Smooth muscle cell (in vitro differentiated cells): ENCODE measurements around the gene CA9. TPM values are rescaled to one million over a fixed set of nuclear protein-coding genes. Genes with fewer than 3 reads are reported as not detected.

Source experiments
- DNase-seq: peaks from one replicate; lab custom pipeline; 2025; ENCODE audit not compliant: unreplicated experiment; lab: John Stamatoyannopoulos, UW
- H2AFZ ChIP-seq: fragments of 200-600 bp; sonication (generic); 2 replicates; pipeline ENCODE4 v1.6.0; 2016; ENCODE audit warnings: antibody characterized with exemption, low read depth, mild to moderate bottlenecking
- H3F3A ChIP-seq: fragments of 200-600 bp; sonication (generic); 2 replicates; pipeline ENCODE4 v1.6.0; 2017; ENCODE audit warnings: antibody characterized with exemption, low read depth
- H3K27ac ChIP-seq: fragments of 200-600 bp; sonication (generic); 2 replicates; pipeline ENCODE4 v1.5.1; 2016; ENCODE audit warnings: low read depth, mild to moderate bottlenecking
- H3K27me3 ChIP-seq: fragments of 200-600 bp; sonication (generic); 2 replicates; pipeline ENCODE4 v1.6.1; 2016; ENCODE audit warnings: low read depth, mild to moderate bottlenecking
- H3K36me3 ChIP-seq: fragments of 200-600 bp; sonication (generic); 2 replicates; pipeline ENCODE4 v1.5.1; 2016; ENCODE audit warnings: low read depth
- H3K4me1 ChIP-seq: fragments of 200-600 bp; sonication (generic); 2 replicates; pipeline ENCODE4 v1.5.1; 2016; ENCODE audit warnings: low read depth
- H3K4me2 ChIP-seq: fragments of 200-600 bp; sonication (generic); 2 replicates; pipeline ENCODE4 v1.6.0; 2016; ENCODE audit warnings: mild to moderate bottlenecking
- H3K4me3 ChIP-seq: fragments of 200-600 bp; sonication (generic); 2 replicates; pipeline ENCODE4 v1.5.1; 2016; ENCODE audit warnings: mild to moderate bottlenecking
- H3K79me2 ChIP-seq: fragments of 200-600 bp; sonication (generic); 2 replicates; pipeline ENCODE4 v1.6.0; 2016; ENCODE audit warnings: low read depth, mild to moderate bottlenecking
- H3K9ac ChIP-seq: fragments of 200-600 bp; sonication (generic); 2 replicates; pipeline ENCODE4 v1.6.0; 2016; ENCODE audit warnings: low read depth
- H3K9me3 ChIP-seq: fragments of 200-600 bp; sonication (generic); replicated peaks from 2 replicates; pipeline ENCODE4 v1.5.1; 2016; ENCODE audit warnings: low read depth
- H4K20me1 ChIP-seq: fragments of 200-600 bp; sonication (generic); 2 replicates; pipeline ENCODE4 v1.6.0; 2016; ENCODE audit warnings: low read depth
- WGBS: methylation state at CpG from one replicate; pipeline ENCODE4 v1.1.7; 2016; ENCODE audit warnings: low lambda C conversion rate; 5-methylcytosine and 5-hydroxymethylcytosine counted together
- polyA plus RNA-seq: library from polyadenylated mRNA; unstranded; fragments of >200 nt; fragmentation: Nextera tagmentation; extraction: Ambion mirVana; gene quantifications from 2 replicates; pipeline ENCODE4 v1.2.1, GENCODE V29; 2016
- total RNA-seq: library from RNA; depleted of rRNA; stranded (reverse); fragments of >200 nt; gene quantifications from 2 replicates; pipeline ENCODE4 v1.2.3, GENCODE V29; 2014
- TF ChIP-seq, protein P1 (sequence below): fragments of 200-600 bp; sonication (generic); IDR thresholded peaks from 2 replicates; pipeline ENCODE4 v1.5.1; 2017; ENCODE audit warnings: borderline replicate concordance, mild to moderate bottlenecking, antibody characterized with exemption; ENCODE audit not compliant: insufficient read depth, poor library complexity, severe bottlenecking

CA9 gene
- total and polyA plus RNA-seq, 2 experiments from 2014 or later: 4.6 TPM; not detected in 1

DNA sequence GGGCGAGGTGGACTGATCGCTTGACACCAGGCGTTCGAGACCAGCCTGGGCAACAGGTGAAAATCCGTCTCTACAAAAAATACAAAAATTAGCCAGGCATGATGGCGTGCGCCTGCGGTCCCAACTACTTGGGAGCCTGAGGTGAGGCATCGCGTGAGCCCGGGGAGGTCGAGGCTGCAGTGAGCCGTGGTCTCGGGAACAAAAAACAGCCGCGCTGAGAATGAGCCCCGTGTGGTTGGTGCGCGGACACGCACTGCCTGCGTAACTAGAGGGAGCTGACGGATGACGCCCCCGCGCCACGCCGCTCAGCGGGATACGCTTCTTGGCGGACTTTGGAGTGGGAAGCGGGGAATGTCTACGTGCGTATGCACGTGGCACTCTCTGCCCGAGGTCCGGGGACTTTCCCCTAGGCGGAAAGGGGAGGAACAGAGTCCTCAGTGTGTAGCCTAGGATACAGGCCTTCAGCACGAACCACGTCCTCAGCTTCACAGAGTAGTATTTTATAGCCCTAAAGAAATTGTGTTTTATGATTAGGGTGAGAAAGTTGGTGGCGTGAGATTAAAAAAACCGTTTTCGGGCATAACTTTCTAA, 16.1 kb upstream of the CA9 start, which contains the start of gene RMRP:
TSS of gene RMRP (minus strand) at position 474 of the 591 bp plus-strand sequence.
- peak; percentile 82 for DNase-seq
- H3K4me2 ChIP-seq: peak within 1 kb of the TSS; percentile 91
- TF ChIP-seq, protein P1, sequence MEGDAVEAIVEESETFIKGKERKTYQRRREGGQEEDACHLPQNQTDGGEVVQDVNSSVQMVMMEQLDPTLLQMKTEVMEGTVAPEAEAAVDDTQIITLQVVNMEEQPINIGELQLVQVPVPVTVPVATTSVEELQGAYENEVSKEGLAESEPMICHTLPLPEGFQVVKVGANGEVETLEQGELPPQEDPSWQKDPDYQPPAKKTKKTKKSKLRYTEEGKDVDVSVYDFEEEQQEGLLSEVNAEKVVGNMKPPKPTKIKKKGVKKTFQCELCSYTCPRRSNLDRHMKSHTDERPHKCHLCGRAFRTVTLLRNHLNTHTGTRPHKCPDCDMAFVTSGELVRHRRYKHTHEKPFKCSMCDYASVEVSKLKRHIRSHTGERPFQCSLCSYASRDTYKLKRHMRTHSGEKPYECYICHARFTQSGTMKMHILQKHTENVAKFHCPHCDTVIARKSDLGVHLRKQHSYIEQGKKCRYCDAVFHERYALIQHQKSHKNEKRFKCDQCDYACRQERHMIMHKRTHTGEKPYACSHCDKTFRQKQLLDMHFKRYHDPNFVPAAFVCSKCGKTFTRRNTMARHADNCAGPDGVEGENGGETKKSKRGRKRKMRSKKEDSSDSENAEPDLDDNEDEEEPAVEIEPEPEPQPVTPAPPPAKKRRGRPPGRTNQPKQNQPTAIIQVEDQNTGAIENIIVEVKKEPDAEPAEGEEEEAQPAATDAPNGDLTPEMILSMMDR: no peak
- peak within 1 kb of the TSS; percentile 82 for H3K4me3 ChIP-seq
- H3F3A ChIP-seq: no peaks in the 10 kb centered on the region
- H3K27ac ChIP-seq: peak within 1 kb of the TSS; percentile 98
- no peaks in the 10 kb centered on the region for H4K20me1 ChIP-seq
- H3K27me3 ChIP-seq: no peaks in the 10 kb centered on the region
- H3K79me2 ChIP-seq: peaks cover 5% of the 10 kb centered on the region
- peak within 1 kb of the TSS; percentile 99 for H3K9ac ChIP-seq
- H3K4me1 ChIP-seq: peaks cover 7% of the 10 kb centered on the region
- H2AFZ ChIP-seq: peak within 1 kb of the TSS; percentile 60
- under 1% methylated on average over 42 of the region's 42 CpGs for WGBS
- no peaks in the 10 kb centered on the region for H3K36me3 ChIP-seq
- no peaks in the 10 kb centered on the region for H3K9me3 ChIP-seq

- peak within 1 kb of the TSS; percentile 82 for H3K4me3 ChIP-seq
- H3K79me2 ChIP-seq: peaks cover 5% of the 10 kb centered on the region
- no peaks in the 10 kb centered on the region for H3F3A ChIP-seq
- peak within 1 kb of the TSS; percentile 99 for H3K9ac ChIP-seq
- H2AFZ ChIP-seq: peak within 1 kb of the TSS; percentile 60
- WGBS: 2% methylated on average over 67 of the region's 67 CpGs
- no peaks in the 10 kb centered on the region for H3K27me3 ChIP-seq
- H4K20me1 ChIP-seq: no peaks in the 10 kb centered on the region
- peaks cover 7% of the 10 kb centered on the region for H3K4me1 ChIP-seq
- H3K9me3 ChIP-seq: no peaks in the 10 kb centered on the region
- peak; percentile 70 for DNase-seq
- no peaks in the 10 kb centered on the region for H3K36me3 ChIP-seq
- TF ChIP-seq, protein P1: peak; percentile 68
- H3K4me2 ChIP-seq: peak within 1 kb of the TSS; percentile 91
- peak within 1 kb of the TSS; percentile 98 for H3K27ac ChIP-seq
These were observed 15.4 kb upstream of the CA9 start, which contains the start of gene CCDC107 for GRCh38 chr9:35658137-35658967. TSS of gene CCDC107 (plus strand) at chr9:35658292. CDS start at chr9:35658380, 88 bp downstream.

GRCh38 chr9:35658968-35659220, 14.8 kb upstream of the CA9 start:
- DNase-seq: no peak
- WGBS: 2% methylated on average over 2 of the region's 2 CpGs
- Histone ChIP-seq H3K79me2 (peaks cover 5% of the 10 kb centered on the region), H4K20me1 (no peaks in the 10 kb centered on the region), H3K4me2 (peak overlapping the region; percentile 91), H3K4me3 (peak overlapping the region; percentile 82), H3K36me3 (no peaks in the 10 kb centered on the region), H3K4me1 (peaks cover 7% of the 10 kb centered on the region), H3K9me3 (no peaks in the 10 kb centered on the region), H3K27ac (peak overlapping the region; percentile 98), H3K27me3 (no peaks in the 10 kb centered on the region), H2AFZ (peak overlapping the region; percentile 60), H3F3A (no peaks in the 10 kb centered on the region), H3K9ac (peak overlapping the region; percentile 99)
- TF ChIP-seq, protein P1: no peak
